ENCODE results near the gene FXYD5. TPM values are rescaled to one million over a fixed set of nuclear protein-coding genes. Genes with fewer than 3 reads are reported as not detected.

Gene FXYD5
- total and polyA plus RNA-seq, 2 donors (not counting 1 experiment from before 2014, with no cell fraction given) = 310 to 390 TPM

GRCh38 chr19:35156673-35157014 lies 2.1 kb downstream of the FXYD5 start:
- peak overlapping the region; percentile 44 for H3K27ac Mint-ChIP-seq
- H3K9me3 Mint-ChIP-seq (ENCODE audit: insufficient read depth) = no peaks in the 10 kb centered on the region
- peak overlapping the region; percentile 100 for H3K4me2 ChIP-seq (replicated peaks; ENCODE audit: low read depth, low read length, poor library complexity, severe bottlenecking)
- H3K4me3 ChIP-seq (ENCODE audit: control extremely low read depth in 1 of 5, extremely low read depth in 1 of 5, insufficient read depth in 1 of 5, low read depth in 2 of 5, low read length in 4 of 5) = no peak overlapping the region
- DNase-seq (no peak), ATAC-seq (ENCODE audit: low read depth) (no peak)
- H3K4me1 ChIP-seq (ENCODE audit: control insufficient read depth in 2 of 2, insufficient read depth in 2 of 2, low read length in 2 of 2) = peaks cover 20 to 25% of the 10 kb centered on the region in 2 donors
- H3K27me3 Mint-ChIP-seq = no peaks in the 10 kb centered on the region
- peak overlapping the region; percentile 100 for H3K4me3 Mint-ChIP-seq
- peaks cover 0 to 4% (median 0%) of the 10 kb centered on the region in 3 donors for H3K9me3 ChIP-seq (ENCODE audit: control extremely low read depth in 1 of 3, control insufficient read depth in 2 of 3, insufficient read depth in 1 of 3, low read length in 2 of 3)
- peaks cover 52% of the 10 kb centered on the region for H3K79me2 ChIP-seq (ENCODE audit: control insufficient read depth, insufficient read depth, low read length)
- peaks cover 10 to 51% of the 10 kb centered on the region in 2 experiments for H3K36me3 ChIP-seq (replicated peaks in 1 of 2; ENCODE audit: control extremely low read depth in 1 of 2, control insufficient read depth in 1 of 2, extremely low read depth in 1 of 2, insufficient read depth in 2 of 2, low read length in 1 of 2)
- ChIA-PET POLR2A (interaction anchor here (0.6 kb wide), 1 partner anchor 102 kb away, joined by 4 read pairs; no protein-coding TSS in a partner anchor), CTCF (interaction anchor here (1.5 to 1.9 kb wide), 2 partner anchors 20 to 50 kb away, joined by 4 to 6 read pairs; no protein-coding TSS in a partner anchor)
- no peak overlapping the region for H3K27ac ChIP-seq (ENCODE audit: low read length in 2 of 2)
- peaks cover 35% of the 10 kb centered on the region for H4K20me1 ChIP-seq (ENCODE audit: control insufficient read depth, insufficient read depth, low read length, poor library complexity, severe bottlenecking)
- intact Hi-C loops (cut with micrococcal nuclease) = loop anchor here (10.0 kb wide), 1 partner anchor 308 kb away; no protein-coding TSS in a partner anchor
- H2AFZ ChIP-seq (ENCODE audit: insufficient read depth, low read depth, low read length, poor library complexity, severe bottlenecking) = no peak overlapping the region
- TF ChIP-seq EZH2 (IDR thresholded peaks at IDR 0.05; ENCODE audit: borderline replicate concordance, insufficient read depth, low read depth, low read length, poor library complexity, severe bottlenecking) (no peak), CTCF (IDR thresholded peaks at IDR 0.05) (no peak)
- peaks cover 50% of the 10 kb centered on the region for H3K4me1 Mint-ChIP-seq
- WGBS (ENCODE audit: insufficient coverage) = 96% methylated on average over 6 of the region's 7 CpGs
- H3K9ac ChIP-seq (ENCODE audit: low read length) = no peak overlapping the region
- H3K27me3 ChIP-seq (replicated peaks in 1 of 4; ENCODE audit: control extremely low read depth in 1 of 4, control insufficient read depth in 3 of 4, insufficient read depth in 4 of 4, low read length in 3 of 4) = peaks cover 0 to 3% (median 0%) of the 10 kb centered on the region in 4 experiments

GRCh38 chr19:35157431-35157830 lies 2.9 kb downstream of the FXYD5 start:
- peak overlapping the region; percentile 46 for H3K27ac Mint-ChIP-seq
- ATAC-seq (ENCODE audit: low read depth) = no peak
- 100% methylated on average over 3 of the region's 4 CpGs for WGBS (ENCODE audit: insufficient coverage)

More at GRCh38 chr19:35157431-35157830, 2.9 kb downstream of the FXYD5 start:
- TF ChIP-seq EZH2 (IDR thresholded peaks at IDR 0.05; ENCODE audit: borderline replicate concordance, insufficient read depth, low read depth, low read length, poor library complexity, severe bottlenecking) = no peak
- no peak for TF ChIP-seq CTCF (IDR thresholded peaks at IDR 0.05)
- H3K27ac ChIP-seq (ENCODE audit: low read length in 2 of 2) = no peak overlapping the region
- ChIA-PET POLR2A (interaction anchor here (1.6 kb wide), 1 partner anchor 49 kb away, joined by 4 read pairs; no protein-coding TSS in a partner anchor), CTCF (no interaction called here)
- H3K36me3 ChIP-seq (replicated peaks in 1 of 2; ENCODE audit: control extremely low read depth in 1 of 2, control insufficient read depth in 1 of 2, extremely low read depth in 1 of 2, insufficient read depth in 2 of 2, low read length in 1 of 2) = peaks cover 12 to 59% of the 10 kb centered on the region in 2 experiments
- H3K27me3 ChIP-seq (replicated peaks in 1 of 4; ENCODE audit: control extremely low read depth in 1 of 4, control insufficient read depth in 3 of 4, insufficient read depth in 4 of 4, low read length in 3 of 4) = peaks cover 0 to 3% (median 0%) of the 10 kb centered on the region in 4 experiments
- intact Hi-C loops (cut with micrococcal nuclease) = loop anchor here (10.0 kb wide), 1 partner anchor 307 kb away; no protein-coding TSS in a partner anchor
- no peak for DNase-seq
- Mint-ChIP-seq H3K9me3 (ENCODE audit: insufficient read depth) (no peaks in the 10 kb centered on the region), H3K4me3 (peak overlapping the region; percentile 61), H3K4me1 (peaks cover 46% of the 10 kb centered on the region), H3K27me3 (no peaks in the 10 kb centered on the region)
- peaks cover 0 to 11% (median 6%) of the 10 kb centered on the region in 3 donors for H3K9me3 ChIP-seq (ENCODE audit: control extremely low read depth in 1 of 3, control insufficient read depth in 2 of 3, insufficient read depth in 1 of 3, low read length in 2 of 3)
- H3K4me2 ChIP-seq (replicated peaks; ENCODE audit: low read depth, low read length, poor library complexity, severe bottlenecking) = no peak overlapping the region
- H2AFZ ChIP-seq (ENCODE audit: insufficient read depth, low read depth, low read length, poor library complexity, severe bottlenecking) = no peak overlapping the region
- peaks cover 20 to 25% of the 10 kb centered on the region in 2 donors for H3K4me1 ChIP-seq (ENCODE audit: control insufficient read depth in 2 of 2, insufficient read depth in 2 of 2, low read length in 2 of 2)
- H3K4me3 ChIP-seq (ENCODE audit: control extremely low read depth in 1 of 5, extremely low read depth in 1 of 5, insufficient read depth in 1 of 5, low read depth in 2 of 5, low read length in 4 of 5) = no peak overlapping the region
- H3K79me2 ChIP-seq (ENCODE audit: control insufficient read depth, insufficient read depth, low read length) = peaks cover 52% of the 10 kb centered on the region
- no peak overlapping the region for H3K9ac ChIP-seq (ENCODE audit: low read length)
- H4K20me1 ChIP-seq (ENCODE audit: control insufficient read depth, insufficient read depth, low read length, poor library complexity, severe bottlenecking) = peaks cover 43% of the 10 kb centered on the region

All from B cell (primary cell).